ENCODE measurements around the gene KREMEN1.
"Not testable (repeated sequence)": the region's sequence is repeated elsewhere in the genome, so short reads cannot be mapped to it uniquely, and the experiment has no call there.

Gene KREMEN1

GRCh38 chr22:29079218-29079901, 6.5 kb downstream of the KREMEN1 start:
- peak; percentile 91 for DNase-seq

- DNase-seq: no peak
Measured at GRCh38 chr22:29080106-29080975, 7.5 kb downstream of the KREMEN1 start.

DNA sequence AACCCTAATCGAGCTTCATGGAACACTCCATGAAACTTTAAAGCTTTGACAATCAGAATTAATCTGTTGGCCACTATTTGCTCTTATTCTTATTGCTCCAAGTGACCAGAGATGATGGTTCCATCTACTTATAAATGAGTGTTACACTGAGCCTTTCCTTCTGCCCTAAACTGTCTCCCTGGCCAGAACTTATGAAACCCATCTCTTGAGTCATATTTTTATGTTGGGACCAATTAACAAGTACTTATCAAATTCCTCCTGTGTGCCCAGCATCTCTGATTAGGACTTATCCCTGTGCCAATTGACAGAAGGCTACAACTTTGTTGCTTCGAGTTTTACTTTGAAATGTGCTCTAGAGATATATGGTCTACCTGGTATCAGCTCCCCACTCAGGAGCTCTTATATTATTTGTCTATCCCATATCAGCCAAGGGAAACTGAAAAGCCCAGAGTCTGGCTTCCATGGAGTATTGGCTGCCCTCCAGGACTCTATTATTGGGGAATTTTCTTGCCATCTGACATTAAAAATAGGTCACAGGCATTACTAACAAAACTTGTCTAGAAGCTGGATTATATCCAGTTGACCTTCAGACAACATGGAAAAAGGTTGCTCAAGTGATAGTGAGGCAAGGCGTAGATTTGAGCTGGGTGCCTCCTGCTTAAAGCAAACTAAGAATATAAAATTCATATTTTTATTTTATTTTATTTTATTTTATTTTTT, 8.8 kb downstream of the KREMEN1 start:
- DNase-seq: no peak

DNA sequence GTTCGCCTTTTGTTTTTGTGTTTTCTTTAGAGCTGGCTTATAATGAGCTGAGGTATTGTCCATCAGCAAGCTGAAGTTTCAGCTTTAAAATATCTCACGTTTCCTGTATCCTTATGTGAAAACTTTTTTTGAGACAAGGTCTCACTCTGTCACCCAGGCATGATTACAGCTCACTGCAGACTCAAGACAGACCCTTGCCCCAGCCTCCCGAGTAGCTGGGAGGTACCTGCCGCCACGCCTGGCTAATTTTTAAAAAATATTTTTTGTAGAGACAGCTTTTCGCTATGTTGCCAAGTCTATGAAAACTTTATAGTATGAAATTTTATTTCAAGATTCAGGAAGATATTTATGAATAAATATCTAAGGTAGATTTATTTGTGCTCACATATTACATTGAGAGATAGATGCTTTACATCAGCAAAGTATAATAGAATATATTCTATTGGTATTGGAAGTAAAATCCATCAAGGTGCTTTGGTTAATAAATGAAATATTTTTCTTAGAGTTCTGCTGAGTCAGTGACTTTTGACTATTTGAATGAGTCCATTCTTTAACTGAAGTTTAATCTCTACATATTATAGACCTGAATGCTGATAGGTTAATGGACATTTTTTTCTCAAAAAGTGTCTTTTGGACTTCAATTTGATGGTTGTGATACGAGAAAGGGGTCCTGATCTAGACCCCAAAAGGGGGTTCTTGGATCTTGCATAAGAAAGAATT, 10.2 kb downstream of the KREMEN1 start:
- DNase-seq: no peak

- DNase-seq: not testable (repeated sequence)
Measured at GRCh38 chr22:29083576-29083932, 10.7 kb downstream of the KREMEN1 start.

DNA sequence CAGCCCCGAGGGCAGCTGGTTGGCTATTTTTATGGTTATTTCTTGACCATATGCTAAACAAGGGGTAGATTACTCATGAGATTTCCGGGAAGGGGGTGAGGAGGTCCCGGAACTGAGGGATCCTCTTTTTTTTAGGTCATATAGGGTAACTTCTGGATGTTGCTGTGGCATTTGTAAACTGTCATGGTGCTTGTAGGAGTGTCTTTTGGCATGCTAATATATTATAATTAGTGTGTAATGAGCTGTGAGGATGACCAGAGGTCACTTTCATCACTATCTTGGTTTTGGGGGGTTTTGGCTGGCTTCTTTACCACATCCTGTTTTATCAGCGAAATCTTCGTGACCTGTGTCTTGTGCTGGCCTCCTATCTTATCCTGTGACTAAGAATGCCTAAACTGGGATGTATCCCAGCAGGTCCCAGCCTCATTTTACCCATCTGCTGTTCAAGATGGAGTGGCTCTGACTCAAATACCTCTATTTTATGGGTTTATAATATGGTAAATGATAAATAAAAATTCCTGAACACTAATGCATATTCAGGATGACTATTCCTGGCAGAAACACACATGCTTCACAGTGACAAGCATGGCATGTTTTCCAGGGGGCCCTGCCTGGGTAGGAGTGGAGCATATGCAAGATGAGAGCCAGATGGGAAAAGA, 11.2 kb downstream of the KREMEN1 start:
- peak; percentile 42 for DNase-seq

DNA sequence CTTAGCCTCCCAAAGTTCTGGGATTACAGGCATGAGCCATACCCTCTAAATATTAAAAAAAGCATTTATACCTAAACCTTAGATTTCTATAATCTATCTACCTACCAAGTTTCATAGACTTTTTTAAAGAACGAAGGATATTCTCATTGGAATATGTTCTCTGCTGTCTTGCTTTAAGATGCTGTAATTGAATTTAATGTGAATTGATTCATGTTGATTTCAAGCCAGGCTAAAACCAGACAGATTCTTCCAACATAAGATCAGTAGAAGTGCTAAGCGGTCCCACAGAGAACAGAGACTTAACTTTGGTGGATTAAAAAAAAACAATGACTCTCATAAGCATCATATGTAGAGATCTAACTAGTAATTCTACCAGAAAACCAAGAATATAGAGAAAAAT, 14.2 kb downstream of the KREMEN1 start:
- DNase-seq: no peak

GRCh38 chr22:29088809-29089208, 16.0 kb downstream of the KREMEN1 start:
- DNase-seq: no peak

GRCh38 chr22:29089507-29089906, 16.7 kb downstream of the KREMEN1 start:
- peak; percentile 40 for DNase-seq

GRCh38 chr22:29090039-29090438, 17.2 kb downstream of the KREMEN1 start:
- no peak for DNase-seq

DNA sequence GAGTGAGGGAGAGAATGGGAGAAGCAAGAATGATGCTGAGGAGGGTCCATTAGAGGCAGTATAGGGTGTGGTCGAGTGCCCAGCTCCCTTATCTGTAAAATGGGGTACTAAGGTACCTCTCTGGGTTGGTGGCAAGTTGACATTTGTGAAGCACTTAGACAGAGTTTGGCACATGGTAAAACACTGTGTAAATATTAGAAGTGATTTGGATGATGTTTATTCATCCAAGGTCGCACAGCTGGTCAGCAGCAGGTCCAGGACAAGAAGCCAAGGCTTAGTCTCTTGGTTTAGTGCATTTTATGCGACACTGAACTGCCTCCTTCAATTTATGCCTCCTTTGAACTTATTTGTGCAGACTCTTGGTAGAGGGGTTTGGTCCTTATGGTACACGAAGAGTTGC, 19.4 kb downstream of the KREMEN1 start:
- DNase-seq: no peak

GRCh38 chr22:29093030-29093429, 20.2 kb downstream of the KREMEN1 start:
- DNase-seq: no peak

- DNase-seq: no peak
Measured at GRCh38 chr22:29093501-29094300, 20.9 kb downstream of the KREMEN1 start.

DNA sequence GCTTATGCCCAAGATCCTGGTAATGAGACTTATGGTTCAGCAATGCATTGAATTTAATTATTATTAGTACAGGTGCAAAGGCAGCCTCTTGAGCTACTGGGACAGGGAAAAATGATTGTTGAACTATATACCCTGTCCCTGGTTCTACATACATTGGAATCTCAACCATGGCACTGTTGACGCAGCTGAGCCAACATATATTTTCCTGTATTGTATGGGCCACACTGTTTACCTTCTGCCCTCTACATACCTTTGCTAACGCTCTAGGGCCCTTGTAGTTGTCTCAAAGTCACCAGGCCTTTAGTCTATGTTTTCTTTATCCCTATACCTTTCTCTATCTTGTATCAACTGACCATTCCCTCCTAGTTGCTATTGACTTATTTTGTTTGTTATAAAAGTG, 22.6 kb downstream of the KREMEN1 start:
- no peak for DNase-seq

- DNase-seq: peak; percentile 87
Measured at GRCh38 chr22:29096736-29097669, 24.2 kb downstream of the KREMEN1 start.

DNA sequence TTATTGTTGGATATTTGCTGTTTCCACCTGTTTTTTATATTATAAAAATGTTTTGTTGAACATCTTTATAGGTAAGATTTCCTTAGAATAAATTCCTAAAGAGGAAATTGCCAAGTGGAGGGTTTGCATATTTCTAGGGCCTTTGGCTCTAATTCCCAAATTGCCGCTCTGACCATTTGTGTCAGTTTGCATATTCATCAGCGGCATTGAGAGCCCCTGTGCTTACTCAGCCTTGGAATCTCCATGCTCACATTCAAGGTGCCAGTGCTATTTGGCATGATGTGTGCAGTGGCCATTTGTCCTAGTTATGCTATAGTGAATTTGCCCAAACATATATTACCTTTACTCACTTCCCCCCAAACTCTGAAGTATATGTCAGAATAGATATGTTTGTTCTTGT, 25.5 kb downstream of the KREMEN1 start:
- DNase-seq: no peak

GRCh38 chr22:29102300-29102699, 29.5 kb downstream of the KREMEN1 start:
- DNase-seq: no peak

GRCh38 chr22:29103121-29103520, 30.3 kb downstream of the KREMEN1 start:
- DNase-seq: no peak

DNA sequence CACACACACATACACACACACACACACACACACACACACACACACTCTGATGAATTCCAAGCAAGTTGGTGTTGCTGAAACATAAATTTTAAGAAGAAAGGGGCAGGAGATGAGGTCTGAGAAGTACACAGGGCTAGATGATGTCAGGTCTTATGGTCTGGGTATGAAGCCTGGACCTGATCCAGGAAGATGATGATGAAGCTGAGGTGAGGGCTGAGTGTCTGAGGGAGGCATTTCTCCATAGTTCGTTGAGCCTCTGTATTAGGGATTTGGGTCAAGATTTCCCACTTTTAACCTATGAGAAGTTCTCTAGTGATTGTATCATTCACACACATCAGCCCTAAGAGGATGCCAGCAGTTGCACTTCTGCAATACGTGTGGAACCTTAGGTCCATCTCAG, 32.6 kb downstream of the KREMEN1 start:
- no peak for DNase-seq

- DNase-seq: no peak
Measured at GRCh38 chr22:29106839-29107238, 34.0 kb downstream of the KREMEN1 start.
